GM12878 (cell line): Measurements from ENCODE around the gene NTF3. TPM values are rescaled to one million over a fixed set of nuclear protein-coding genes. Genes with fewer than 3 reads are reported as not detected.

Source experiments
- ATAC-seq: fragments of 200-7000 bp; cut with Tn5 transposase; 3 replicates; pipeline ENCODE4 v1.9.1; 2020; ENCODE audit warnings: mild to moderate bottlenecking, moderate library complexity
- BruUV-seq: library from RNA; stranded (reverse); fragments of 400-500 nt; replicated peaks from 2 replicates; lab custom pipeline; 2021; lab: Mats Ljungman, UMichigan
- CTCF ChIA-PET: fragments of 300-600 bp; sonication (Branson Sonifier 250); formaldehyde crosslinking; extraction: SDS; loops from one replicate; lab custom pipeline; 2021; ENCODE audit warnings: inconsistent platforms; lab: Yijun Ruan, JAX
- POLR2A ChIA-PET: fragments of 350-600 bp; formaldehyde crosslinking; extraction: SDS; loops from one replicate; lab custom pipeline; 2021; ENCODE audit warnings: inconsistent platforms; lab: Charles Lee
- RAD21 ChIA-PET: fragments of 300-600 bp; sonication (Branson Sonifier 250); formaldehyde crosslinking; loops from one replicate; lab custom pipeline; 2023; ENCODE audit warnings: antibody characterized with exemption; ENCODE audit not compliant: unreplicated experiment; lab: Charles Lee
- SMC1A ChIA-PET: fragments of 300-600 bp; sonication (Branson Sonifier 250); formaldehyde crosslinking; loops from one replicate; lab custom pipeline; 2023; ENCODE audit not compliant: unreplicated experiment, uncharacterized antibody; lab: Charles Lee
- DNase-seq: peaks from one replicate; pipeline ENCODE4 v3.0.0-alpha.2; 2011; ENCODE audit warnings: low read depth, low spot score
- FAIRE-seq: peaks from 3 replicates; lab custom pipeline; 2011; peaks lifted over from hg19 to GRCh38; lab: Jason Lieb, UNC
- H2AFZ ChIP-seq: 2 replicates; pipeline ENCODE4 v1.6.0; 2011; ENCODE audit warnings: low read depth, low read length, control low read depth; ENCODE audit not compliant: control insufficient read depth
- H3K27ac ChIP-seq: 2 replicates; pipeline ENCODE4 v1.5.1; 2011; ENCODE audit warnings: control low read depth; ENCODE audit not compliant: control insufficient read depth, insufficient read depth
- H3K27me3 ChIP-seq, 2 experiments: replicated peaks in 1 of 2; 2 replicates each; pipeline versions ENCODE4 v1.6.0 to v1.6.1; 2011; ENCODE audit warnings: low read length in 1 of 2; ENCODE audit not compliant: control insufficient read depth in 2 of 2, insufficient read depth in 2 of 2
- H3K36me3 ChIP-seq, 2 experiments: 2 replicates each; pipeline ENCODE4 v1.5.1; 2011; ENCODE audit warnings: low read length in 1 of 2; ENCODE audit not compliant: control insufficient read depth in 2 of 2, insufficient read depth in 2 of 2
- H3K4me1 ChIP-seq: 2 replicates; pipeline ENCODE4 v1.6.1; 2011; ENCODE audit warnings: mild to moderate bottlenecking, low read length, moderate library complexity, mixed read lengths; ENCODE audit not compliant: control insufficient read depth, insufficient read depth
- H3K4me2 ChIP-seq: 2 replicates; pipeline ENCODE4 v1.6.0; 2011; ENCODE audit warnings: control low read depth; ENCODE audit not compliant: control insufficient read depth, insufficient read depth
- H3K4me3 ChIP-seq: fragments of 200-600 bp; sonication (generic); 2 replicates; pipeline ENCODE4 v1.5.1; 2016
- H3K79me2 ChIP-seq: 2 replicates; pipeline ENCODE4 v1.6.0; 2011; ENCODE audit warnings: low read length; ENCODE audit not compliant: control insufficient read depth, insufficient read depth
- H3K9ac ChIP-seq: 2 replicates; pipeline ENCODE4 v1.8.0; 2011; ENCODE audit warnings: low read length, control low read depth, mixed read lengths; ENCODE audit not compliant: control insufficient read depth, insufficient read depth
- H3K9me3 ChIP-seq: replicated peaks from 3 replicates; pipeline ENCODE4 v1.5.1; 2011; ENCODE audit warnings: mild to moderate bottlenecking, low read length; ENCODE audit not compliant: control insufficient read depth, insufficient read depth
- H4K20me1 ChIP-seq: 2 replicates; pipeline ENCODE4 v1.6.0; 2011; ENCODE audit not compliant: control insufficient read depth, insufficient read depth
- CREM ChIP-seq: IDR thresholded peaks from 2 replicates; pipeline ENCODE4 v1.6.1; 2014; ENCODE audit warnings: antibody characterized with exemption, low read depth
- MLLT1 ChIP-seq: fragments of 450-650 bp; IDR thresholded peaks from 2 replicates; pipeline ENCODE4 v1.6.1; 2016; ENCODE audit warnings: mild to moderate bottlenecking
- SREBF1 ChIP-seq: IDR thresholded peaks from 2 replicates; pipeline ENCODE4 v1.6.1; 2012; ENCODE audit warnings: mild to moderate bottlenecking, low read length
- TCF3 ChIP-seq: IDR thresholded peaks from 2 replicates; pipeline ENCODE4 v1.6.1; 2012; ENCODE audit warnings: low read depth, mild to moderate bottlenecking, low read length, borderline replicate concordance; ENCODE audit not compliant: insufficient read depth
- ZBED1 ChIP-seq: IDR thresholded peaks from 2 replicates; pipeline ENCODE4 v1.6.1; 2016; ENCODE audit warnings: borderline replicate concordance
- WGBS: methylation state at CpG from one replicate; pipeline ENCODE4 v1.1.6; 2016; ENCODE audit warnings: low lambda C conversion rate; ENCODE audit not compliant: insufficient replicate concordance, insufficient coverage; ENCODE audit errors: missing lambda C conversion rate; 5-methylcytosine and 5-hydroxymethylcytosine counted together
- in situ Hi-C: fragments of 300-500 bp; cut with MboI; formaldehyde crosslinking; loops from 9 replicates; pipeline ENCODE4 v1.14.3; 2018; ENCODE audit warnings: mixed read lengths
- intact Hi-C: fragments of 100-400 bp; cut with micrococcal nuclease; formaldehyde crosslinking; loops from one replicate; pipeline ENCODE4 v1.14.2; 2022; ENCODE audit not compliant: unreplicated experiment
- polyA plus RNA-seq, 11 experiments: library from polyadenylated mRNA; depleted of rRNA in 4 of 11; unstranded in 6 of 11; stranded (reverse) in 5 of 11; fragments of >200 nt; fragmentation: Nextera tagmentation in 4 of 11; fragmentation: Illumina TruSeq in 1 of 11; extraction: Ambion mirVana in 4 of 11; extraction: Trizol in 1 of 11; gene quantifications; 1 replicate in 1 of 11; 2 replicates in 10 of 11; pipeline versions ENCODE4 v1.2.1 to v1.2.3, GENCODE V29; 2011 to 2016; ENCODE audit warnings: inconsistent platforms in 2 of 11, missing spikeins in 2 of 11, low read depth in 1 of 11
- total RNA-seq, 4 experiments: library from RNA; depleted of rRNA in 3 of 4; stranded (reverse); fragments of >200 nt in 3 of 4; fragmentation: Illumina TruSeq in 1 of 4; extraction: Trizol in 1 of 4; gene quantifications; 2 replicates each; pipeline versions ENCODE4 v1.2.1 to v1.2.3, GENCODE V29; 2013 to 2021
- TF ChIP-seq, protein P1 (sequence below): fragments of 450-650 bp; IDR thresholded peaks from 2 replicates; pipeline ENCODE4 v1.6.1; 2018; ENCODE audit warnings: mild to moderate bottlenecking, low read depth, moderate library complexity; ENCODE audit not compliant: partially characterized antibody
- TF ChIP-seq, protein P2 (sequence below): fragments of 450-650 bp; IDR thresholded peaks from 2 replicates; pipeline ENCODE4 v1.6.1; 2017; ENCODE audit warnings: low read depth, mild to moderate bottlenecking, moderate library complexity
- TF ChIP-seq, protein P3 (sequence below): IDR thresholded peaks from 2 replicates; pipeline ENCODE4 v1.6.1; 2011; ENCODE audit warnings: low read depth, low read length, improper control_type of control experiment, borderline replicate concordance

The NTF3 gene
- total and polyA plus RNA-seq, 10 of the 15 experiments (the other 5 are each of a cell fraction or from before 2014, with no cell fraction given): 0.07 TPM; not detected in 9

DNA sequence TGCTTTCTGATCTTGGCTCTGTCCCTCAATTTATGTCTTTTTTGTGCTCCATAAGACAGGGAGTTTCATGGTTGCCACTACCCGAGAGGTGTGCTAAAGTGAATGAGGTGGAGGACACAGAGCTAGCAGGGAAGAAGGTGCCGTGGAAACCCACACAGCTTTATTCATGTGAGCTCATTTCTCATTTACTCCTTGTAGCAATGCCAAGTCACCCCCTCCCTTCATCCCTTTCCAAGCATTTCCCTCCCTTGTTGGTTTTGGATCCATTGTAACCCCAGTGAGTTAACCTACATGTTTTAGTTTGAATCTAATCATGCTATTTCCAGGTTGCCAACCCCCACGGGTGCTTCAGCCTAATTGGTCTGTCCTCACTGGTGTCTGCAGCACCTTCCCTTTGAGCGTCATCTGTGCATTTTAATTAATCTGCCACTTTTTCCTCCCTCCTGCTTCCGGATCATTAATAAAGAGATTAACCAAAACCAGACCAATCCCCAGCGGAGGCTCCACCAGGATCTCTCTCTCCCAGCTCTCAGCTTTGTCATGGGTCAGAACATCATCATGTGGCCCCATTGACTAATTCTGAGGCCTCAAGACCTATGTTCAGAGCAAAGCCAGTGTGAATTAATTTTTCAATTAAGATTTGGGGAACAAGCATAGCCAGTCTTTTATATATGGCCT lies 56.2 kb downstream of the NTF3 start:
- Histone ChIP-seq H3K27ac (no peak overlapping the region), H3K4me1 (no peaks in the 10 kb centered on the region), H3K79me2 (no peaks in the 10 kb centered on the region), H3K27me3 (no peaks in the 10 kb centered on the region; a peak in 2 of 4 replicates), H2AFZ (no peak overlapping the region), H3K36me3 (no peaks in the 10 kb centered on the region), H3K9me3 (no peaks in the 10 kb centered on the region), H3K4me2 (no peak overlapping the region), H3K4me3 (no peak overlapping the region), H4K20me1 (no peaks in the 10 kb centered on the region), H3K9ac (no peak overlapping the region)
- in situ Hi-C loops (no loop called here), intact Hi-C loops (no loop called here)
- no peak for ATAC-seq
- RAD21 ChIA-PET: interaction anchor here (0.6 kb wide), 1 partner anchor 282 kb away, joined by 3 read pairs; no protein-coding TSS in a partner anchor
- TF ChIP-seq CREM: no peak
- no peak for TF ChIP-seq SREBF1
- POLR2A ChIA-PET: no interaction called here
- SMC1A ChIA-PET: no interaction called here
- no TSS peak for BruUV-seq
- CTCF ChIA-PET: no interaction called here
- FAIRE-seq: no peak
- no peak for DNase-seq
- WGBS: 38% methylated on average over 6 of the region's 6 CpGs

DNA sequence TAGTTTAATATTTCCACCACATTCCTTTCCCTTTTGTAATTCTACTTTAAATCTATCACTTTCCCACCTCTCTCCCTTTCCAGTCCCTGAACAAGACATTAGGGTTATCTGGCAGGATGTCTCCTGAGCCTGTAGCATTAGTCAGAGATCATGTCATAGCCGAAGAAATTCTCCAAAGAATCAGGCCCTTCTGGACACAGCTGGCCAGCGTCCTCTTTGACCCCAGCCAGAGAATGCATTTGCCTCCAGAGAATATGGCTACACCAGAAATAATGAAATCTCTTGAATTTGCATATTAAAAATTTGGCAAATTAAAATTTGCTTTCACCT lies 56.7 kb downstream of the NTF3 start:
- Histone ChIP-seq H3K27me3 (no peaks in the 10 kb centered on the region; a peak in 2 of 4 replicates), H3K4me2 (no peak overlapping the region), H3K27ac (no peak overlapping the region), H4K20me1 (no peaks in the 10 kb centered on the region), H3K4me3 (no peak overlapping the region), H3K4me1 (no peaks in the 10 kb centered on the region), H3K79me2 (no peaks in the 10 kb centered on the region), H3K9me3 (no peaks in the 10 kb centered on the region), H3K9ac (no peak overlapping the region), H2AFZ (no peak overlapping the region), H3K36me3 (no peaks in the 10 kb centered on the region)
- ChIA-PET POLR2A (no interaction called here), CTCF (no interaction called here), SMC1A (no interaction called here), RAD21 (interaction anchor here (0.6 kb wide), 1 partner anchor 283 kb away, joined by 3 read pairs; no protein-coding TSS in a partner anchor)
- intact Hi-C loops: no loop called here
- in situ Hi-C loops: no loop called here
- DNase-seq (no peak), ATAC-seq (no peak), FAIRE-seq (no peak)
- BruUV-seq: no TSS peak
- WGBS: 15% methylated on average over 2 of the region's 2 CpGs
- TF ChIP-seq, protein P1, sequence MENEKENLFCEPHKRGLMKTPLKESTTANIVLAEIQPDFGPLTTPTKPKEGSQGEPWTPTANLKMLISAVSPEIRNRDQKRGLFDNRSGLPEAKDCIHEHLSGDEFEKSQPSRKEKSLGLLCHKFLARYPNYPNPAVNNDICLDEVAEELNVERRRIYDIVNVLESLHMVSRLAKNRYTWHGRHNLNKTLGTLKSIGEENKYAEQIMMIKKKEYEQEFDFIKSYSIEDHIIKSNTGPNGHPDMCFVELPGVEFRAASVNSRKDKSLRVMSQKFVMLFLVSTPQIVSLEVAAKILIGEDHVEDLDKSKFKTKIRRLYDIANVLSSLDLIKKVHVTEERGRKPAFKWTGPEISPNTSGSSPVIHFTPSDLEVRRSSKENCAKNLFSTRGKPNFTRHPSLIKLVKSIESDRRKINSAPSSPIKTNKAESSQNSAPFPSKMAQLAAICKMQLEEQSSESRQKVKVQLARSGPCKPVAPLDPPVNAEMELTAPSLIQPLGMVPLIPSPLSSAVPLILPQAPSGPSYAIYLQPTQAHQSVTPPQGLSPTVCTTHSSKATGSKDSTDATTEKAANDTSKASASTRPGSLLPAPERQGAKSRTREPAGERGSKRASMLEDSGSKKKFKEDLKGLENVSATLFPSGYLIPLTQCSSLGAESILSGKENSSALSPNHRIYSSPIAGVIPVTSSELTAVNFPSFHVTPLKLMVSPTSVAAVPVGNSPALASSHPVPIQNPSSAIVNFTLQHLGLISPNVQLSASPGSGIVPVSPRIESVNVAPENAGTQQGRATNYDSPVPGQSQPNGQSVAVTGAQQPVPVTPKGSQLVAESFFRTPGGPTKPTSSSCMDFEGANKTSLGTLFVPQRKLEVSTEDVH: no peak
- TF ChIP-seq ZBED1: no peak
- TF ChIP-seq, protein P2, sequence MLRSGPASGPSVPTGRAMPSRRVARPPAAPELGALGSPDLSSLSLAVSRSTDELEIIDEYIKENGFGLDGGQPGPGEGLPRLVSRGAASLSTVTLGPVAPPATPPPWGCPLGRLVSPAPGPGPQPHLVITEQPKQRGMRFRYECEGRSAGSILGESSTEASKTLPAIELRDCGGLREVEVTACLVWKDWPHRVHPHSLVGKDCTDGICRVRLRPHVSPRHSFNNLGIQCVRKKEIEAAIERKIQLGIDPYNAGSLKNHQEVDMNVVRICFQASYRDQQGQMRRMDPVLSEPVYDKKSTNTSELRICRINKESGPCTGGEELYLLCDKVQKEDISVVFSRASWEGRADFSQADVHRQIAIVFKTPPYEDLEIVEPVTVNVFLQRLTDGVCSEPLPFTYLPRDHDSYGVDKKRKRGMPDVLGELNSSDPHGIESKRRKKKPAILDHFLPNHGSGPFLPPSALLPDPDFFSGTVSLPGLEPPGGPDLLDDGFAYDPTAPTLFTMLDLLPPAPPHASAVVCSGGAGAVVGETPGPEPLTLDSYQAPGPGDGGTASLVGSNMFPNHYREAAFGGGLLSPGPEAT: no peak
- TF ChIP-seq MLLT1: no peak
- TF ChIP-seq TCF3: no peak
- TF ChIP-seq, protein P3, sequence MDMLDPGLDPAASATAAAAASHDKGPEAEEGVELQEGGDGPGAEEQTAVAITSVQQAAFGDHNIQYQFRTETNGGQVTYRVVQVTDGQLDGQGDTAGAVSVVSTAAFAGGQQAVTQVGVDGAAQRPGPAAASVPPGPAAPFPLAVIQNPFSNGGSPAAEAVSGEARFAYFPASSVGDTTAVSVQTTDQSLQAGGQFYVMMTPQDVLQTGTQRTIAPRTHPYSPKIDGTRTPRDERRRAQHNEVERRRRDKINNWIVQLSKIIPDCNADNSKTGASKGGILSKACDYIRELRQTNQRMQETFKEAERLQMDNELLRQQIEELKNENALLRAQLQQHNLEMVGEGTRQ: no peak
